ENCODE results near the gene LACC1. TPM values are rescaled to one million over a fixed set of nuclear protein-coding genes. Genes with fewer than 3 reads are reported as not detected.

LACC1 gene
- total and polyA plus RNA-seq, 2 of the 13 experiments (the other 11 are each of a cell fraction or from before 2014, with no cell fraction given): 0.92 to 1.7 TPM

GRCh38 chr13:43878892-43879754 is 581 bp upstream of the LACC1 start, which contains the start of gene CCDC122 (continued):
- TF ChIP-seq PRDM4 (CRISPR knock-in tag; IDR thresholded peaks at IDR 0.05; ENCODE audit: borderline replicate concordance) (no peak), HOXA7 (CRISPR knock-in tag; IDR thresholded peaks at IDR 0.05) (no peak), GLMP (CRISPR knock-in tag; IDR thresholded peaks at IDR 0.05; ENCODE audit: borderline replicate concordance) (no peak), SMC3 (IDR thresholded peaks at IDR 0.05; ENCODE audit: low read length) (no peak), KLF6 (CRISPR knock-in tag; IDR thresholded peaks at IDR 0.05) (peak; percentile 73; the same call in 1 of the 2 replicates), ZNF790 (CRISPR knock-in tag; IDR thresholded peaks at IDR 0.05; ENCODE audit: borderline replicate concordance) (peak; percentile 82; the same call in 1 of the 2 replicates), ZNF780A (CRISPR knock-in tag; IDR thresholded peaks at IDR 0.05) (no peak), TBX3 (IDR thresholded peaks at IDR 0.05; ENCODE audit: borderline replicate concordance) (no peak), KDM6A (CRISPR knock-in tag; IDR thresholded peaks at IDR 0.05; ENCODE audit: low read depth) (no peak), DBP (CRISPR knock-in tag; IDR thresholded peaks at IDR 0.05; ENCODE audit: not compliant biosample characterization) (no peak), THAP8 (CRISPR knock-in tag; IDR thresholded peaks at IDR 0.05; ENCODE audit: borderline replicate concordance) (no peak), TAF15 (IDR thresholded peaks at IDR 0.05; ENCODE audit: low read depth, low read length, poor library complexity, severe bottlenecking) (no peak), ATF1 (CRISPR knock-in tag; IDR thresholded peaks at IDR 0.05) (no peak), NAIF1 (CRISPR knock-in tag; IDR thresholded peaks at IDR 0.05; ENCODE audit: borderline replicate concordance) (no peak), ZNF414 (CRISPR knock-in tag; IDR thresholded peaks at IDR 0.05) (no peak), PHF5A (CRISPR knock-in tag; IDR thresholded peaks at IDR 0.05; ENCODE audit: low read depth, unreplicated experiment) (no peak), LCORL (IDR thresholded peaks at IDR 0.05) (no peak), LCORL (CRISPR knock-in tag; IDR thresholded peaks at IDR 0.05) (peak; percentile 44; the same call in 1 of the 2 replicates), NFIB (CRISPR knock-in tag; IDR thresholded peaks at IDR 0.05; ENCODE audit: borderline replicate concordance) (peak; percentile 83; the same call in 1 of the 2 replicates), TCF7L2 (IDR thresholded peaks at IDR 0.05; ENCODE audit: low read depth, low read length) (no peak), HNF1B (CRISPR knock-in tag; IDR thresholded peaks at IDR 0.05) (peak; percentile 57; the same call in 1 of the 2 replicates), ZKSCAN8 (CRISPR knock-in tag; IDR thresholded peaks at IDR 0.05; ENCODE audit: borderline replicate concordance) (no peak)

Data from HepG2 (cell line).